ENCODE data around the gene SYP.
"Not testable (repeated sequence)": the region's sequence is repeated elsewhere in the genome, so short reads cannot be mapped to it uniquely, and the experiment has no call there.

The SYP gene

GRCh38 chrX:49165901-49166881 is 33.8 kb downstream of the SYP start:
- peak; percentile 63 for DNase-seq

GRCh38 chrX:49164589-49165360 is 35.2 kb downstream of the SYP start:
- DNase-seq, result no peak

- no peak for DNase-seq
Measured at GRCh38 chrX:49163555-49164419, 36.2 kb downstream of the SYP start.

- DNase-seq, result no peak
Measured at GRCh38 chrX:49162620-49163019, 37.4 kb downstream of the SYP start, which contains the start of gene MAGIX. Gene MAGIX, plus strand, starts transcription at chrX:49162758. Its CDS starts 132 bp downstream, at chrX:49162890.

GRCh38 chrX:49161632-49162031 is 38.4 kb downstream of the SYP start:
- DNase-seq, result no peak

- DNase-seq, result no peak
Measured at GRCh38 chrX:49160908-49161307, 39.1 kb downstream of the SYP start.

GRCh38 chrX:49157194-49157593 is 42.8 kb downstream of the SYP start:
- DNase-seq, result no peak

GRCh38 chrX:49155900-49156837 is 43.8 kb downstream of the SYP start:
- DNase-seq, result no peak

- no peak for DNase-seq
Measured at GRCh38 chrX:49155243-49155899, 44.6 kb downstream of the SYP start.

GRCh38 chrX:49153467-49153866 is 46.5 kb downstream of the SYP start:
- DNase-seq, result no peak

- not testable (repeated sequence) for DNase-seq
Measured at GRCh38 chrX:49149291-49149690, 50.7 kb downstream of the SYP start.

GRCh38 chrX:49148390-49149100 is 51.4 kb downstream of the SYP start:
- DNase-seq, result not testable (repeated sequence)

- DNase-seq, result no peak
Measured at GRCh38 chrX:49147936-49148335, 52.1 kb downstream of the SYP start.

GRCh38 chrX:49147282-49147681 is 52.7 kb downstream of the SYP start:
- DNase-seq, result no peak

- DNase-seq, result not testable (repeated sequence)
Measured at GRCh38 chrX:49143154-49143553, 56.8 kb downstream of the SYP start.

- DNase-seq, result not testable (repeated sequence)
Measured at GRCh38 chrX:49142264-49142663, 57.7 kb downstream of the SYP start.

GRCh38 chrX:49139713-49140112 is 60.3 kb downstream of the SYP start:
- DNase-seq, result no peak
